DND-41 (cell line): Measurements from ENCODE around the gene PSMG4.

Experiments used
- EZH2 ChIP-seq: IDR thresholded peaks from 3 replicates; pipeline ENCODE4 v1.6.1; 2012; ENCODE audit warnings: borderline replicate concordance, low read depth, mild to moderate bottlenecking, moderate library complexity, low read length, inconsistent platforms; ENCODE audit not compliant: severe bottlenecking
- TF ChIP-seq, protein P1 (sequence below): IDR thresholded peaks from 2 replicates; pipeline ENCODE4 v1.5.1; 2012; ENCODE audit warnings: borderline replicate concordance, low read length, moderate library complexity, mild to moderate bottlenecking; ENCODE audit not compliant: poor library complexity, severe bottlenecking; ENCODE audit errors: extremely low read depth

DNA sequence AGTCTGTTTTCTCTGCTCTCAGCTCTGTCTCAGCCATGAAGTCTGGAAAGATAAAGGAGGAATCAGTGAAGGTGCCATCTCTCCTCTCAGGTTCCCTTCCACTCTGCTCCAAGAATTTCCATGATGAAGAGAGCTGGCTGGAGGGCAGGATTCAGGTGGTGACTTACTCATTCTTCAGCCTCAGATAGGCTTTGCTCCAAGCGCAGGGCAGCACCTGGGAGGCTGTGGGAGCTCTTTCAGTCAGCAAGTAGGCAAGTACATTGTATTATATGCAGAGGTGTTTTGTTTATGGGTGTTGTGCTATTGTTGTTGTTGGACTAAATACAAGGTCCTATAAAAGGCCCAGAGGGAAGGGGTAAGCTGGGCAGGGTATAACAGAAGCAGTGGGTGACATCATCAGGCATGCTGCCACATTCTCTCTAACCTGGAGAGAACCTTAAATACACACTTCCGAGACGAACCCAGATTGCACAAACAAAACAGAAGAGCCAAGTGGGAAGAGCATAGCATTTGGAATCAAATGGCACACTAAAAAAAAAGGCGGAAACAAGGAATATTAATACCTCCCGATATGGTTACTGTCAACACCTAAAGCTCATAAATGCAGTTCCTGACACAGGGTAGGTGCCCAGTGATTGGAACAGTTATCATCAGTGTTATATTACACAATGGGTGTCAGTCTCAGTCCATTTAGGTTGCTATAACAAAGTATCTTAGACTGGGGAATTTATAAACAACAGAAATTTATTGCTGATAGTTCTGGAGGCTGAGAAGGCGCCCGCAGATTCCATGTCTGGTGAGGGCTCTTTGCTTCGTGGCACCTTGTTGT, 14.5 kb upstream of the PSMG4 start:
- TF ChIP-seq, protein P1, sequence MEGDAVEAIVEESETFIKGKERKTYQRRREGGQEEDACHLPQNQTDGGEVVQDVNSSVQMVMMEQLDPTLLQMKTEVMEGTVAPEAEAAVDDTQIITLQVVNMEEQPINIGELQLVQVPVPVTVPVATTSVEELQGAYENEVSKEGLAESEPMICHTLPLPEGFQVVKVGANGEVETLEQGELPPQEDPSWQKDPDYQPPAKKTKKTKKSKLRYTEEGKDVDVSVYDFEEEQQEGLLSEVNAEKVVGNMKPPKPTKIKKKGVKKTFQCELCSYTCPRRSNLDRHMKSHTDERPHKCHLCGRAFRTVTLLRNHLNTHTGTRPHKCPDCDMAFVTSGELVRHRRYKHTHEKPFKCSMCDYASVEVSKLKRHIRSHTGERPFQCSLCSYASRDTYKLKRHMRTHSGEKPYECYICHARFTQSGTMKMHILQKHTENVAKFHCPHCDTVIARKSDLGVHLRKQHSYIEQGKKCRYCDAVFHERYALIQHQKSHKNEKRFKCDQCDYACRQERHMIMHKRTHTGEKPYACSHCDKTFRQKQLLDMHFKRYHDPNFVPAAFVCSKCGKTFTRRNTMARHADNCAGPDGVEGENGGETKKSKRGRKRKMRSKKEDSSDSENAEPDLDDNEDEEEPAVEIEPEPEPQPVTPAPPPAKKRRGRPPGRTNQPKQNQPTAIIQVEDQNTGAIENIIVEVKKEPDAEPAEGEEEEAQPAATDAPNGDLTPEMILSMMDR = no peak
- TF ChIP-seq EZH2 = no peak
